IPS DF 4.7 (cell line): ENCODE measurements around the gene CMTM8.

Source experiments
- DNase-seq: peaks from one replicate; pipeline ENCODE4 v3.0.0-alpha.2; 2013; ENCODE audit warnings: low spot score; ENCODE audit errors: extremely low read depth

Gene CMTM8

GRCh38 chr3:32335365-32336112 is 97.1 kb downstream of the CMTM8 start:
- DNase-seq: no peak

- no peak for DNase-seq
Observed at GRCh38 chr3:32336113-32336498, 97.6 kb downstream of the CMTM8 start.

GRCh38 chr3:32337505-32337904 is 99.0 kb downstream of the CMTM8 start:
- DNase-seq: no peak

- no peak for DNase-seq
Observed at GRCh38 chr3:32340039-32340438, 101.6 kb downstream of the CMTM8 start.

- DNase-seq: no peak
Observed at GRCh38 chr3:32340611-32341365, 102.3 kb downstream of the CMTM8 start.

GRCh38 chr3:32347343-32348125 is 109.1 kb downstream of the CMTM8 start:
- no peak for DNase-seq

- DNase-seq: no peak
Observed at GRCh38 chr3:32349184-32349583, 110.7 kb downstream of the CMTM8 start.

GRCh38 chr3:32352563-32352962 is 114.1 kb downstream of the CMTM8 start:
- no peak for DNase-seq

- DNase-seq: no peak
Observed at GRCh38 chr3:32353351-32353750, 114.9 kb downstream of the CMTM8 start.

- DNase-seq: no peak
Observed at GRCh38 chr3:32354362-32354778, 115.9 kb downstream of the CMTM8 start.

- DNase-seq: no peak
Observed at GRCh38 chr3:32355751-32356291, 117.3 kb downstream of the CMTM8 start.

GRCh38 chr3:32359766-32360492 is 121.4 kb downstream of the CMTM8 start:
- no peak for DNase-seq

GRCh38 chr3:32360493-32360827 is 122.0 kb downstream of the CMTM8 start:
- DNase-seq: no peak

GRCh38 chr3:32366638-32367397 is 128.3 kb downstream of the CMTM8 start:
- DNase-seq: no peak

- no peak for DNase-seq
Observed at GRCh38 chr3:32367442-32367841, 129.0 kb downstream of the CMTM8 start.

GRCh38 chr3:32371461-32372212 is 133.2 kb downstream of the CMTM8 start:
- no peak for DNase-seq

- no peak for DNase-seq
Observed at GRCh38 chr3:32372213-32372490, 133.7 kb downstream of the CMTM8 start.

- no peak for DNase-seq
Observed at GRCh38 chr3:32373276-32373675, 134.8 kb downstream of the CMTM8 start.

- no peak for DNase-seq
Observed at GRCh38 chr3:32373844-32374243, 135.4 kb downstream of the CMTM8 start.
